Measurements from ENCODE around the gene STARD5. TPM values are rescaled to one million over a fixed set of nuclear protein-coding genes. Genes with fewer than 3 reads are reported as not detected.
A peak's percentile ranks its signal among the peaks of the same experiment; 100 is the strongest.

STARD5 gene
- total RNA-seq, 1 donor from 2014 or later = 28.0 TPM

GRCh38 chr15:81295486-81296121, 28.3 kb downstream of the STARD5 start:
- TF ChIP-seq CTCF (IDR thresholded peaks at IDR 0.05) (no peak), POLR2AphosphoS5 (IDR thresholded peaks at IDR 0.05; ENCODE audit: insufficient read depth in 1 of 2, low read depth in 1 of 2) (no peak), POLR2A (IDR thresholded peaks at IDR 0.05) (no peak)
- no peak overlapping the region for H3K4me3 ChIP-seq
- DNase-seq (ENCODE audit: extremely low spot score in 2 of 2) = no peak
- H3K27me3 ChIP-seq = no peaks in the 10 kb centered on the region
- H3K27ac ChIP-seq = peak overlapping the region; percentile 57
- H3K4me1 ChIP-seq = peaks cover 50% of the 10 kb centered on the region
- intact Hi-C loops (cut with DNase I) = no loop called here
- no peaks in the 10 kb centered on the region for H3K9me3 ChIP-seq
- H3K36me3 ChIP-seq = peaks cover 0 to 14% of the 10 kb centered on the region in 2 donors

- intact Hi-C loops (cut with DNase I) = no loop called here
- H3K9me3 ChIP-seq = no peaks in the 10 kb centered on the region
- H3K36me3 ChIP-seq = peaks cover 0 to 14% of the 10 kb centered on the region in 2 donors
- no peaks in the 10 kb centered on the region for H3K27me3 ChIP-seq
- H3K4me3 ChIP-seq = no peak overlapping the region
- no peak for DNase-seq (ENCODE audit: extremely low spot score in 2 of 2)
- H3K27ac ChIP-seq = peak overlapping the region; percentile 57
- peaks cover 50% of the 10 kb centered on the region for H3K4me1 ChIP-seq
- TF ChIP-seq CTCF (IDR thresholded peaks at IDR 0.05) (no peak), POLR2A (IDR thresholded peaks at IDR 0.05) (no peak), POLR2AphosphoS5 (IDR thresholded peaks at IDR 0.05; ENCODE audit: insufficient read depth in 1 of 2, low read depth in 1 of 2) (no peak)
Measured at GRCh38 chr15:81294516-81294880, 29.4 kb downstream of the STARD5 start.

GRCh38 chr15:81293728-81294515, 30.0 kb downstream of the STARD5 start:
- DNase-seq (ENCODE audit: extremely low spot score in 2 of 2) = no peak
- no peak for TF ChIP-seq POLR2A (IDR thresholded peaks at IDR 0.05)
- peak in 1 of 2 donors; percentile 21 for TF ChIP-seq POLR2AphosphoS5 (IDR thresholded peaks at IDR 0.05; ENCODE audit: insufficient read depth in 1 of 2, low read depth in 1 of 2)
- H3K36me3 ChIP-seq = peaks cover 0 to 14% of the 10 kb centered on the region in 2 donors
- peak overlapping the region; percentile 57 for H3K27ac ChIP-seq
- intact Hi-C loops (cut with DNase I) = no loop called here
- H3K4me1 ChIP-seq = peaks cover 50% of the 10 kb centered on the region
- no peak overlapping the region for H3K4me3 ChIP-seq
- no peaks in the 10 kb centered on the region for H3K27me3 ChIP-seq
- no peaks in the 10 kb centered on the region for H3K9me3 ChIP-seq

- Histone ChIP-seq H3K36me3 (peaks cover 0 to 19% of the 10 kb centered on the region in 2 donors), H3K4me1 (peaks cover 50% of the 10 kb centered on the region), H3K9me3 (no peaks in the 10 kb centered on the region), H3K4me3 (no peak overlapping the region), H3K27me3 (no peaks in the 10 kb centered on the region), H3K27ac (no peak overlapping the region)
- DNase-seq (ENCODE audit: extremely low spot score in 2 of 2) = no peak
- intact Hi-C loops (cut with DNase I) = no loop called here
- TF ChIP-seq CTCF (IDR thresholded peaks at IDR 0.05) (no peak), POLR2A (IDR thresholded peaks at IDR 0.05) (no peak), POLR2AphosphoS5 (IDR thresholded peaks at IDR 0.05; ENCODE audit: insufficient read depth in 1 of 2, low read depth in 1 of 2) (no peak)
Measured at GRCh38 chr15:81292523-81293001, 31.4 kb downstream of the STARD5 start.

GRCh38 chr15:81291916-81292522, 31.9 kb downstream of the STARD5 start:
- no peak overlapping the region for H3K27ac ChIP-seq

More at GRCh38 chr15:81291916-81292522, 31.9 kb downstream of the STARD5 start:
- H3K4me1 ChIP-seq = peaks cover 44% of the 10 kb centered on the region
- no peak overlapping the region for H3K4me3 ChIP-seq
- H3K27me3 ChIP-seq = no peaks in the 10 kb centered on the region
- H3K36me3 ChIP-seq = peaks cover 0 to 19% of the 10 kb centered on the region in 2 donors
- H3K9me3 ChIP-seq = no peaks in the 10 kb centered on the region
- TF ChIP-seq CTCF (IDR thresholded peaks at IDR 0.05) (no peak), POLR2A (IDR thresholded peaks at IDR 0.05) (no peak), POLR2AphosphoS5 (IDR thresholded peaks at IDR 0.05; ENCODE audit: insufficient read depth in 1 of 2, low read depth in 1 of 2) (no peak)
- intact Hi-C loops (cut with DNase I) = no loop called here
- DNase-seq (ENCODE audit: extremely low spot score in 2 of 2) = no peak
